Psoas muscle (tissue), 8 donors: ENCODE results near the gene ARHGAP19. TPM values are rescaled to one million over a fixed set of nuclear protein-coding genes. Genes with fewer than 3 reads are reported as not detected.

Experiments
- ATAC-seq, 4 donors: fragments of 200-7000 bp; cut with Tn5 transposase; one replicate each; pipeline ENCODE4 v1.9.1; 2020; ENCODE audit warnings: moderate library complexity in 3 of 4, mild to moderate bottlenecking in 2 of 4
- DNase-seq, 2 donors: peaks; one replicate each; pipeline ENCODE4 v3.0.0-alpha.2; 2020
- H3K27ac ChIP-seq: fragments of 200-600 bp; one replicate; pipeline ENCODE4 v1.8.0; 2022
- H3K27me3 ChIP-seq, 3 donors: fragments of 200-600 bp in 1 of 3; one replicate each; pipeline versions ENCODE4 v1.6.1 to v1.8.0; 2013 to 2022; ENCODE audit warnings: low read length in 2 of 3, mild to moderate bottlenecking in 2 of 3, moderate library complexity in 1 of 3; ENCODE audit not compliant: insufficient read depth in 3 of 3
- H3K36me3 ChIP-seq, 2 donors: fragments of 200-600 bp in 1 of 2; one replicate each; pipeline versions ENCODE4 v1.6.1 to v1.8.0; 2013 to 2022; ENCODE audit warnings: low read depth in 1 of 2, mild to moderate bottlenecking in 1 of 2, moderate library complexity in 1 of 2; ENCODE audit not compliant: insufficient read depth in 1 of 2
- H3K4me1 ChIP-seq: fragments of 200-600 bp; one replicate; pipeline ENCODE4 v1.8.0; 2022
- H3K4me3 ChIP-seq: fragments of 200-600 bp; one replicate; pipeline ENCODE4 v1.8.0; 2022; ENCODE audit warnings: mild to moderate bottlenecking
- H3K9me3 ChIP-seq: fragments of 200-600 bp; one replicate; pipeline ENCODE4 v1.8.0; 2022
- WGBS, 3 donors: extraction: QIAGEN DNeasy Blood & Tissue Kit; methylation state at CpG; one replicate each; pipeline versions ENCODE4 v1.1.6 to v1.1.7; 2013; 5-methylcytosine and 5-hydroxymethylcytosine counted together
- intact Hi-C, 2 donors: fragments of 100-400 bp; cut with DNase I; formaldehyde crosslinking; loops; one replicate each; pipeline versions ENCODE4 v1.11.0 to v1.14.2; 2022
- polyA plus RNA-seq, 3 donors: library from polyadenylated mRNA; stranded (reverse); fragments of 200-250 nt; gene quantifications; one replicate each; pipeline ENCODE4 v1.2.3, GENCODE V29; 2013
- total RNA-seq, 4 donors: library from RNA; stranded (reverse); fragmentation: NEBNext Ultra II Directional in 2 of 4; extraction: Animal tissue kit (Norgen Biotek cat#: 25700) in 2 of 4; gene quantifications; one replicate each; pipeline versions ENCODE4 v1.2.1 to v1.2.4, GENCODE V29; 2021 to 2023
- TF ChIP-seq, protein P1 (sequence below): fragments of 200-600 bp; IDR thresholded peaks from one replicate; pipeline ENCODE4 v1.8.0; 2022; ENCODE audit warnings: antibody characterized with exemption
- donor health status: healthy with polysubstance abuse.
- donor health status: DM: no; HTN: no; CAD: no; lungs with moderate emphysema.
- donor health status: Bipolar disorder and iron deficiency.
- donor health status: healthy.
- donor health status: DM: yes; HTN: yes; CAD: no.
- donor health status: DM: no; HTN: no; CAD: no.
- donor health status: DM: no; HTN: no; CAD: no.
- donor health status: DM: yes; HTN: yes; CAD: no.

The ARHGAP19 gene
- total and polyA plus RNA-seq, 7 donors: 0.77 to 3.9 (median 1.8) TPM

DNA sequence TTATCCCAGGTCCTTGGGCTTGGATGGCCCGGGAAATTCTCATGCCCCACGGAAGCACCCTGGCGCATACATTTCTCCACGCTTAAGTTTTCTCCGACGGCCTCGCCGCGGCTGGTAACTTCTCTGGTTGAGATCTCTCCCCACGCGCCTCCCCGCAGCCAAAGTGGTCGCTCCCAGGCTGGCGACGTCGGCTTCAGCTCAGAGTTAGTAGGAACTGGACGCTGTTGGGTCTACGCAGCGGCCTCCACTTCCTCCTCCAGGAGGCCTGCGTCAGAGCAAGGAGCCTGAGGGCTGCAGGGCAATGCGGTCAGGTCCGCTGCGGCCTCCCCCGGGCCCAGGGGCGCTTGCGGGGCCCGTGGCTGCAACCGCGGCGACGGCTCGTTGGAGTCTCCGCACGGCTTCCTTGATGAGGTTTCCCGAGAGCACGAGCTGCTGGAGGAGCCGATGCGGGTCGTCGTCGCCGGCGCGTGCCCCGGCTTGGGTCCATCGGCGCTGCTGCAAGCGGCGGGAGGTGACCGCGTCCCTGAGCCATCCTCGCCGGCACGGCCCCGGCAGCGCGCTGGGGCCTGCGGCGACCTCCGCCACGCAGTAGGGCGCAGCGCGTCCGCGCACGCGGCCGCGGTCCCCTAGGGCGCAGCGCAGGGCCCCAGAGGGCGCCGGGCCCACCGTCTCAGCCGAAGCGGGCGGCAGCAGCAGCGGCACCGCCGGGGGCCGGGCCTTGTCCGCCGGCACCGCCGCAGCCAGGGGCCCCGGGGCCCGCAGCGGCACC is 41.3 kb upstream of the ARHGAP19 start:
- intact Hi-C loops: loop anchor here (2.0 to 5.0 kb wide), 2 partner anchors 41 to 55 kb away; partner anchors contain the start of gene ARHGAP19 (in 1 of the 2)
- 0 to 1% (median 0%) methylated on average over 48 to 89 of the region's 89 CpGs for WGBS, 3 donors
- Histone ChIP-seq H3K27me3 (no peaks in the 10 kb centered on the region), H3K4me3 (peak overlapping the region; percentile 83), H3K9me3 (no peaks in the 10 kb centered on the region), H3K36me3 (peaks cover 3 to 8% of the 10 kb centered on the region in 2 donors), H3K27ac (peak overlapping the region; percentile 98), H3K4me1 (peaks cover 16% of the 10 kb centered on the region)
- TF ChIP-seq, protein P1, sequence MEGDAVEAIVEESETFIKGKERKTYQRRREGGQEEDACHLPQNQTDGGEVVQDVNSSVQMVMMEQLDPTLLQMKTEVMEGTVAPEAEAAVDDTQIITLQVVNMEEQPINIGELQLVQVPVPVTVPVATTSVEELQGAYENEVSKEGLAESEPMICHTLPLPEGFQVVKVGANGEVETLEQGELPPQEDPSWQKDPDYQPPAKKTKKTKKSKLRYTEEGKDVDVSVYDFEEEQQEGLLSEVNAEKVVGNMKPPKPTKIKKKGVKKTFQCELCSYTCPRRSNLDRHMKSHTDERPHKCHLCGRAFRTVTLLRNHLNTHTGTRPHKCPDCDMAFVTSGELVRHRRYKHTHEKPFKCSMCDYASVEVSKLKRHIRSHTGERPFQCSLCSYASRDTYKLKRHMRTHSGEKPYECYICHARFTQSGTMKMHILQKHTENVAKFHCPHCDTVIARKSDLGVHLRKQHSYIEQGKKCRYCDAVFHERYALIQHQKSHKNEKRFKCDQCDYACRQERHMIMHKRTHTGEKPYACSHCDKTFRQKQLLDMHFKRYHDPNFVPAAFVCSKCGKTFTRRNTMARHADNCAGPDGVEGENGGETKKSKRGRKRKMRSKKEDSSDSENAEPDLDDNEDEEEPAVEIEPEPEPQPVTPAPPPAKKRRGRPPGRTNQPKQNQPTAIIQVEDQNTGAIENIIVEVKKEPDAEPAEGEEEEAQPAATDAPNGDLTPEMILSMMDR: no peak
- DNase-seq (peak; percentile 42 to 79), ATAC-seq (peak in 2 of 4 donors; percentile 8 to 17)

- peak overlapping the region; percentile 98 for H3K27ac ChIP-seq
- H3K27me3 ChIP-seq: no peaks in the 10 kb centered on the region
- H3K36me3 ChIP-seq: peaks cover 3 to 9% of the 10 kb centered on the region in 2 donors
- peaks cover 16% of the 10 kb centered on the region for H3K4me1 ChIP-seq
- H3K4me3 ChIP-seq: peak overlapping the region; percentile 83
- TF ChIP-seq, protein P1: no peak
- 1 to 3% (median 3%) methylated on average over 7 of the region's 7 CpGs for WGBS, 3 donors
- ATAC-seq (no peak), DNase-seq (no peak)
- intact Hi-C loops: loop anchor here (2.0 to 5.0 kb wide), 2 partner anchors 41 to 54 kb away; partner anchors contain the start of gene ARHGAP19 (in 1 of the 2)
- no peaks in the 10 kb centered on the region for H3K9me3 ChIP-seq
Observed at GRCh38 chr10:97333351-97333600, 40.8 kb upstream of the ARHGAP19 start.

DNA sequence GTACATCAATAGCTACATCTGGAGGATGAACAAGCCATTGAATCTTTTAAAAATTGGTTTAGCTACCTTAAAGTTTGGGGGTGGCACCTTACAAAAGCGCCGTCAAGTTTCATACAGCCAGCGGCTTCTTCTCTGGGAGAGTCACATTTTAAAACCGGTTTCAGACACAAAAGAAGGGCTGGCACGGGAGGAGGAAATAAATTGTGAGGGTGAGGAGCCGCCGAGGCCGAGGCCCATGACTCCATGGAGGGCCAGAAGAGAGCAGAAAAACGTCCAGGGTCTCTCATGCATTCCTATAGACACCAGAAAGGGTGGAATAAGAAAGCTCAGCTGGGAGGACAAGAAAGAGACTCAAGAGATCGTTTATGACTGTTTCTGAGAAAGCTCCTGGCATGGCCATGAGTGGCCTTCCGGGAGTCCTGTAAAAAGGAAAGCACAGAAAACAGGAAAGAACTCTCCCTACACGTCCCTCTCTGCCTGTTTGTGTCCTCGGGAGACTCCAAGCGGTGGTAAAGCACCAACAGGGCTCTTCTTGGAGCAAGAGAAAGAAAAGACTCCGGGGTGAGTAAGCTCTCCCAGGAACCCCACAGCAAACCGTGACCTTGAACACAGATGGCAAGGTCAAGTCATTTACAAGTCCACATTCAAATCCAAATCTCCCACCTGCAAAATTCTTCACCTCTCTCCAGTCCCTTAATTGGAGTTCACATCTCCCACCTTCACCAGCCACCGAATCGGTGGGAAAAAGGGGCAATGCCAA is 40.3 kb upstream of the ARHGAP19 start:
- ATAC-seq (peak; percentile 35 to 61 (median 50)), DNase-seq (peak; percentile 23 to 60)
- peak overlapping the region; percentile 83 for H3K4me3 ChIP-seq
- peak overlapping the region; percentile 98 for H3K27ac ChIP-seq
- H3K4me1 ChIP-seq: peaks cover 16% of the 10 kb centered on the region
- no peaks in the 10 kb centered on the region for H3K9me3 ChIP-seq
- 4 to 6% (median 4%) methylated on average over 18 of the region's 18 CpGs for WGBS, 3 donors
- H3K27me3 ChIP-seq: no peaks in the 10 kb centered on the region
- H3K36me3 ChIP-seq: peaks cover 3 to 9% of the 10 kb centered on the region in 2 donors
- TF ChIP-seq, protein P1: peak; percentile 33
- intact Hi-C loops: loop anchor here (2.0 to 5.0 kb wide), 2 partner anchors 40 to 54 kb away; partner anchors contain the start of gene ARHGAP19 (in 1 of the 2)

DNA sequence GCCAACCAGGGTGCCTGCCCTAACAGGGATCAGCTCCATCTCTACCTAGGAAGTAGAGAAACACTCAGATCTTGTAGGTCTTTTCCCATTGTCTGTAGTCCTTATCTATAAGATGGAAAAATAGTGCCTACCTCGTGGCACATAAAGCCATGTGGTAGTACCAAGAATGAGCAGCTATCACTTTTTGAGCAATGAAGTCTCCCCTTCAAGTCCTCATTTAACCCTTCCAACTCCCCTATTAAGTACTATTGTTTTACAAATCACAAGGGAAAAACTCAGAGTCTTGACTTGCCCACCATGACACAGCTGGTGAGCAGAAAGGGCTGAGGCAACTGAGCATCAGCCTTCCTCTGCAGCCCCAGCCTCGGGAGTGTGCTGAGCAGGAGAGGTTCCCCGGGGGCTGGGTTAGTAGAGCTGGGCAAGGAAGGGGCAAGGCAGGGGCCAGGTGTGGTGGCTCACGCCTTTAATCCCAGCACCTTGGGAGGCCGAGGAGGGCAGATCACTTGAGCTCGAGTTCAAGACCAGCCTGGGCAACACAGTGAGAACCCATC is 38.8 kb upstream of the ARHGAP19 start:
- Histone ChIP-seq H3K4me3 (peak overlapping the region; percentile 83), H3K9me3 (no peaks in the 10 kb centered on the region), H3K36me3 (peaks cover 3 to 9% of the 10 kb centered on the region in 2 donors), H3K27ac (peak overlapping the region; percentile 98), H3K4me1 (peaks cover 16% of the 10 kb centered on the region), H3K27me3 (no peaks in the 10 kb centered on the region)
- WGBS, 3 donors: 63 to 71% (median 65%) methylated on average over 6 of the region's 6 CpGs
- no peak for DNase-seq
- ATAC-seq: no peak
- TF ChIP-seq, protein P1: no peak
- intact Hi-C loops: loop anchor here in 1 of 2 donors (5.0 kb wide), 1 partner anchor 39 kb away; the partner anchor contains the start of gene ARHGAP19
